ENCODE data around the gene SUGCT.

DNA sequence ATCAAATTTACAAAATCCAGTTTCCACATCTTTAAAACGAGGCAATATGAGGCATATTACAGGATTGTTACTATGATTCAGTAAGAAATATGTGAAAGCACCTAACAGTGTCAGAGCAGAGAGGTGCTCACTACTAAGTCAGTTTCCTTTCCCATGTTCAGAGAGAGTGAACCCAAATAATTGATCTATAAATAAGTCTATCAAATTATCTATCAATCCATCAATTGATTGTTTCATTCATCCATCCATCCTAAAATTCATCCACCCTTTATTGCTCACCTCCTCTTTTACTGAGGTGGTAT lies 340.8 kb downstream of the SUGCT start:
- no peak for TF ChIP-seq EZH2 (IDR thresholded peaks at IDR 0.05)
- TF ChIP-seq POLR2AphosphoS5 (IDR thresholded peaks at IDR 0.05; ENCODE audit: borderline replicate concordance, low read depth, low read length) = no peak

Data from SK-N-MC (cell line).